Measurements from ENCODE around the gene TMEM255A. TPM values are rescaled to one million over a fixed set of nuclear protein-coding genes. Genes with fewer than 3 reads are reported as not detected.

Gene TMEM255A
- total and polyA plus RNA-seq, 2 of the 13 experiments (the other 11 are each of a cell fraction or from before 2014, with no cell fraction given) = 0.13 to 0.40 TPM

DNA sequence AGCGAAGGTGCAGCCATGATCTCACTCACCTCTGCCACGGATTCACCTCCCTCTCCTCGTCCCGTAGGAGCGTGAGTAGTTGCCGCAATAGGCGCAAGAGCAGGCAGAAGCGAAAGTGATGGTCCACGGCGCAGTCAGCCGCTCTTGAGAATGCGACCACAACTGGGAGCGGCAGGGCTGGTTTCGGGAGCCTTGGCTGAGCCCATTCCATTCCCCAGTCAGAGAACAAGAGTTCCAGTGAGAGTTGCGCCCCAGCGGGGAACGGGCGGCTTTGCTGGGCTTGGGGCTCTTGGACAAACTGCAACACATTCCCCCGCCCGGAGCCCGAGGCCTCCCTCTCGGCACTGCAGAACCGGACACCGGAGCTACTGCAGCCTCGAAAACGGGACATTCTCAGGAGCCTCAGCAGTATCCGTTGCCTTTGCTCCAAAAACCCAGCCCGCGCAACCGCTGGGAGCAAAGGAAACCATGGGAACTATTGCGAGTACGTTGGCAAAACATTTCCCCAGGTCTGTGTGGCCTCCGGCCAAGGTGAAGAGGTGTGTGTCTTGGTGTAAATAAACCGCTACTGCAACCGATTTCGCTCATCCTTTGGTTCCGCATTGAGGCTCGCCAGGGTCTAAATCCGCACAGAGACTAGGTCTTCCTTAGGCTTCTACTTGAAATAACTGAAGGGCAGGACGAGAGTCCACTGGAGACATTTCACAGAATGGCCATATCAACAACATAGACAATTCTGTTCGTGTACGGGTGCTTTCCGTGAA is 66.3 kb downstream of the TMEM255A start (continued):
- no peak for TF ChIP-seq ZNF768 (CRISPR knock-in tag; IDR thresholded peaks at IDR 0.05)
- no peak for TF ChIP-seq BORCS8-MEF2B (CRISPR knock-in tag; IDR thresholded peaks at IDR 0.05)
- TF ChIP-seq IRF2 (CRISPR knock-in tag; IDR thresholded peaks at IDR 0.05) = peak; percentile 87
- no peak for TF ChIP-seq ZNF780A (CRISPR knock-in tag; IDR thresholded peaks at IDR 0.05)
- TF ChIP-seq RFXAP (CRISPR knock-in tag; IDR thresholded peaks at IDR 0.05; ENCODE audit: borderline replicate concordance) = 0 out of 2 replicates have a peak, but pooled peaks have one; percentile 48
- peak; percentile 66; the same call in 1 of the 2 replicates for TF ChIP-seq KDM4B (CRISPR knock-in tag; IDR thresholded peaks at IDR 0.05)
- TF ChIP-seq, protein P1, sequence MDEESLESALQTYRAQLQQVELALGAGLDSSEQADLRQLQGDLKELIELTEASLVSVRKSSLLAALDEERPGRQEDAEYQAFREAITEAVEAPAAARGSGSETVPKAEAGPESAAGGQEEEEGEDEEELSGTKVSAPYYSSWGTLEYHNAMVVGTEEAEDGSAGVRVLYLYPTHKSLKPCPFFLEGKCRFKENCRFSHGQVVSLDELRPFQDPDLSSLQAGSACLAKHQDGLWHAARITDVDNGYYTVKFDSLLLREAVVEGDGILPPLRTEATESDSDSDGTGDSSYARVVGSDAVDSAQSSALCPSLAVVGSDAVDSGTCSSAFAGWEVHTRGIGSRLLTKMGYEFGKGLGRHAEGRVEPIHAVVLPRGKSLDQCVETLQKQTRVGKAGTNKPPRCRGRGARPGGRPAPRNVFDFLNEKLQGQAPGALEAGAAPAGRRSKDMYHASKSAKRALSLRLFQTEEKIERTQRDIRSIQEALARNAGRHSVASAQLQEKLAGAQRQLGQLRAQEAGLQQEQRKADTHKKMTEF (CRISPR knock-in tag; IDR thresholded peaks at IDR 0.05) = peak; percentile 72; the same call in 1 of the 2 replicates
- peak; percentile 55 for TF ChIP-seq GABPA (IDR thresholded peaks at IDR 0.05; ENCODE audit: low read depth, low read length)
- TF ChIP-seq GABPA (CRISPR knock-in tag; IDR thresholded peaks at IDR 0.05; ENCODE audit: low read depth) = peak; percentile 87
- TF ChIP-seq RARG (CRISPR knock-in tag; IDR thresholded peaks at IDR 0.05; ENCODE audit: low read depth) = no peak
- TF ChIP-seq, protein P2, sequence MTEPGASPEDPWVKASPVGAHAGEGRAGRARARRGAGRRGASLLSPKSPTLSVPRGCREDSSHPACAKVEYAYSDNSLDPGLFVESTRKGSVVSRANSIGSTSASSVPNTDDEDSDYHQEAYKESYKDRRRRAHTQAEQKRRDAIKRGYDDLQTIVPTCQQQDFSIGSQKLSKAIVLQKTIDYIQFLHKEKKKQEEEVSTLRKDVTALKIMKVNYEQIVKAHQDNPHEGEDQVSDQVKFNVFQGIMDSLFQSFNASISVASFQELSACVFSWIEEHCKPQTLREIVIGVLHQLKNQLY (CRISPR knock-in tag; IDR thresholded peaks at IDR 0.05) = no peak
- TF ChIP-seq MTF1 (CRISPR knock-in tag; IDR thresholded peaks at IDR 0.05) = no peak
- 0 out of 2 replicates have a peak, but pooled peaks have one; percentile 46 for TF ChIP-seq ELF3 (CRISPR knock-in tag; IDR thresholded peaks at IDR 0.05)
- TF ChIP-seq ZNF274 (CRISPR knock-in tag; IDR thresholded peaks at IDR 0.05) = 0 out of 2 replicates have a peak, but pooled peaks have one; percentile 30
- TF ChIP-seq NCOA2 (CRISPR knock-in tag; IDR thresholded peaks at IDR 0.05) = peak; percentile 21; the same call in 1 of the 2 replicates
- TF ChIP-seq ZNF138 (CRISPR knock-in tag; IDR thresholded peaks at IDR 0.05; ENCODE audit: low read depth) = no peak
- TF ChIP-seq ZNF790 (CRISPR knock-in tag; IDR thresholded peaks at IDR 0.05; ENCODE audit: borderline replicate concordance) = no peak
- TF ChIP-seq CBX5 (CRISPR knock-in tag; IDR thresholded peaks at IDR 0.05; ENCODE audit: borderline replicate concordance) = peak; percentile 75; the same call in 1 of the 2 replicates
- TF ChIP-seq ZNF431 (CRISPR knock-in tag; IDR thresholded peaks at IDR 0.05; ENCODE audit: borderline replicate concordance, low read depth) = no peak
- TF ChIP-seq ONECUT2 (CRISPR knock-in tag; IDR thresholded peaks at IDR 0.05) = no peak
- TF ChIP-seq, protein P3, sequence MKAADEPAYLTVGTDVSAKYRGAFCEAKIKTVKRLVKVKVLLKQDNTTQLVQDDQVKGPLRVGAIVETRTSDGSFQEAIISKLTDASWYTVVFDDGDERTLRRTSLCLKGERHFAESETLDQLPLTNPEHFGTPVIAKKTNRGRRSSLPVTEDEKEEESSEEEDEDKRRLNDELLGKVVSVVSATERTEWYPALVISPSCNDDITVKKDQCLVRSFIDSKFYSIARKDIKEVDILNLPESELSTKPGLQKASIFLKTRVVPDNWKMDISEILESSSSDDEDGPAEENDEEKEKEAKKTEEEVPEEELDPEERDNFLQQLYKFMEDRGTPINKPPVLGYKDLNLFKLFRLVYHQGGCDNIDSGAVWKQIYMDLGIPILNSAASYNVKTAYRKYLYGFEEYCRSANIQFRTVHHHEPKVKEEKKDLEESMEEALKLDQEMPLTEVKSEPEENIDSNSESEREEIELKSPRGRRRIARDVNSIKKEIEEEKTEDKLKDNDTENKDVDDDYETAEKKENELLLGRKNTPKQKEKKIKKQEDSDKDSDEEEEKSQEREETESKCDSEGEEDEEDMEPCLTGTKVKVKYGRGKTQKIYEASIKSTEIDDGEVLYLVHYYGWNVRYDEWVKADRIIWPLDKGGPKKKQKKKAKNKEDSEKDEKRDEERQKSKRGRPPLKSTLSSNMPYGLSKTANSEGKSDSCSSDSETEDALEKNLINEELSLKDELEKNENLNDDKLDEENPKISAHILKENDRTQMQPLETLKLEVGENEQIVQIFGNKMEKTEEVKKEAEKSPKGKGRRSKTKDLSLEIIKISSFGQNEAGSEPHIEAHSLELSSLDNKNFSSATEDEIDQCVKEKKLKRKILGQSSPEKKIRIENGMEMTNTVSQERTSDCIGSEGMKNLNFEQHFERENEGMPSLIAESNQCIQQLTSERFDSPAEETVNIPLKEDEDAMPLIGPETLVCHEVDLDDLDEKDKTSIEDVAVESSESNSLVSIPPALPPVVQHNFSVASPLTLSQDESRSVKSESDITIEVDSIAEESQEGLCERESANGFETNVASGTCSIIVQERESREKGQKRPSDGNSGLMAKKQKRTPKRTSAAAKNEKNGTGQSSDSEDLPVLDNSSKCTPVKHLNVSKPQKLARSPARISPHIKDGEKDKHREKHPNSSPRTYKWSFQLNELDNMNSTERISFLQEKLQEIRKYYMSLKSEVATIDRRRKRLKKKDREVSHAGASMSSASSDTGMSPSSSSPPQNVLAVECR (CRISPR knock-in tag; IDR thresholded peaks at IDR 0.05; ENCODE audit: borderline replicate concordance) = peak; percentile 57; the same call in 1 of the 2 replicates
- no peak; the same call in 1 of the 2 replicates for TF ChIP-seq ZNF816 (CRISPR knock-in tag; IDR thresholded peaks at IDR 0.05; ENCODE audit: borderline replicate concordance)
- TF ChIP-seq, protein P4, sequence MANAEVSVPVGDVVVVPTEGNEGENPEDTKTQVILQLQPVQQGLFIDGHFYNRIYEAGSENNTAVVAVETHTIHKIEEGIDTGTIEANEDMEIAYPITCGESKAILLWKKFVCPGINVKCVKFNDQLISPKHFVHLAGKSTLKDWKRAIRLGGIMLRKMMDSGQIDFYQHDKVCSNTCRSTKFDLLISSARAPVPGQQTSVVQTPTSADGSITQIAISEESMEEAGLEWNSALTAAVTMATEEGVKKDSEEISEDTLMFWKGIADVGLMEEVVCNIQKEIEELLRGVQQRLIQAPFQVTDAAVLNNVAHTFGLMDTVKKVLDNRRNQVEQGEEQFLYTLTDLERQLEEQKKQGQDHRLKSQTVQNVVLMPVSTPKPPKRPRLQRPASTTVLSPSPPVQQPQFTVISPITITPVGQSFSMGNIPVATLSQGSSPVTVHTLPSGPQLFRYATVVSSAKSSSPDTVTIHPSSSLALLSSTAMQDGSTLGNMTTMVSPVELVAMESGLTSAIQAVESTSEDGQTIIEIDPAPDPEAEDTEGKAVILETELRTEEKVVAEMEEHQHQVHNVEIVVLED (CRISPR knock-in tag; IDR thresholded peaks at IDR 0.05; ENCODE audit: borderline replicate concordance) = peak; percentile 26; the same call in 1 of the 2 replicates
